K562 (cell line): Measurements from ENCODE around the gene PUS7. TPM values are rescaled to one million over a fixed set of nuclear protein-coding genes. Genes with fewer than 3 reads are reported as not detected.

Experiments used
- BCOR ChIP-seq: fragments of 450-650 bp; IDR thresholded peaks from 2 replicates; pipeline ENCODE4 v1.6.1; 2016
- BRD9 ChIP-seq: fragments of 450-650 bp; IDR thresholded peaks from 2 replicates; pipeline ENCODE4 v1.6.1; 2018; ENCODE audit warnings: low read depth; ENCODE audit not compliant: partially characterized antibody
- CBFA2T3 ChIP-seq: fragments of 450-650 bp; IDR thresholded peaks from 2 replicates; pipeline ENCODE4 v1.6.1; 2017
- CCNT2 ChIP-seq: IDR thresholded peaks from 2 replicates; pipeline ENCODE4 v1.6.1; 2011; ENCODE audit warnings: borderline replicate concordance, low read depth, mild to moderate bottlenecking, moderate library complexity, mixed read lengths, low read length; ENCODE audit not compliant: insufficient read length; ENCODE audit errors: extremely low read depth
- DIDO1 ChIP-seq: fragments of 450-650 bp; IDR thresholded peaks from 2 replicates; pipeline ENCODE4 v1.6.1; 2016; ENCODE audit warnings: low read depth, missing biosample characterization, missing genetic modification characterization
- FOXA1 ChIP-seq: fragments of 450-650 bp; IDR thresholded peaks from 2 replicates; pipeline ENCODE4 v1.6.1; 2016; ENCODE audit warnings: mild to moderate bottlenecking, borderline replicate concordance
- IFI16 ChIP-seq: fragments of 250-450 bp; sonication (Bioruptor Pico); IDR thresholded peaks from 2 replicates; pipeline ENCODE4 v2.1.2; 2022; ENCODE audit warnings: mild to moderate bottlenecking, inconsistent platforms
- LCOR ChIP-seq: sonication (generic); formaldehyde crosslinking; IDR thresholded peaks from 2 replicates; pipeline ENCODE4 v1.8.0; 2022; ENCODE audit warnings: mild to moderate bottlenecking, missing genetic modification reagents
- MBD2 ChIP-seq: sonication (generic); IDR thresholded peaks from 2 replicates; pipeline ENCODE4 v1.6.1; 2016; ENCODE audit warnings: low read depth, borderline replicate concordance
- MNT ChIP-seq, 2 experiments: fragments of 450-650 bp; conservative IDR thresholded peaks; 2 replicates each; pipeline ENCODE4 v1.6.1; 2017; ENCODE audit warnings: mild to moderate bottlenecking in 2 of 2, moderate library complexity in 2 of 2
- SMARCB1 ChIP-seq: IDR thresholded peaks from 2 replicates; pipeline ENCODE4 v1.6.1; 2011; ENCODE audit warnings: improper control_type of control experiment, low read depth; ENCODE audit not compliant: insufficient read length
- TAF7 ChIP-seq: fragments of 450-650 bp; IDR thresholded peaks from 2 replicates; pipeline ENCODE4 v1.6.1; 2016; ENCODE audit warnings: missing genetic modification characterization, missing compliant biosample characterization
- TAF9B ChIP-seq: fragments of 450-650 bp; IDR thresholded peaks from 2 replicates; pipeline ENCODE4 v1.6.1; 2018; ENCODE audit warnings: mild to moderate bottlenecking; ENCODE audit not compliant: partially characterized antibody
- TARDBP ChIP-seq: fragments of 450-650 bp; IDR thresholded peaks from 2 replicates; pipeline ENCODE4 v1.6.1; 2016
- TCF3 ChIP-seq: sonication (generic); formaldehyde crosslinking; IDR thresholded peaks from 2 replicates; pipeline ENCODE4 v1.4.0; 2020; ENCODE audit warnings: mild to moderate bottlenecking, missing genetic modification reagents
- ZKSCAN8 ChIP-seq: fragments of 200-800 bp; sonication (Bioruptor generic); IDR thresholded peaks from 2 replicates; pipeline ENCODE4 v1.6.1; 2016; ENCODE audit warnings: missing genetic modification characterization, missing compliant biosample characterization
- ZNF165 ChIP-seq: fragments of 250-450 bp; sonication (Bioruptor Pico); IDR thresholded peaks from 2 replicates; pipeline ENCODE4 v1.4.0; 2020; ENCODE audit warnings: borderline replicate concordance
- ZNF75A ChIP-seq: fragments of 450-650 bp; formaldehyde crosslinking; IDR thresholded peaks from 2 replicates; pipeline ENCODE4 v1.4.0; 2020; ENCODE audit warnings: mild to moderate bottlenecking
- polyA plus RNA-seq, 8 experiments: library from polyadenylated mRNA; depleted of rRNA in 4 of 8; stranded (reverse) in 5 of 8; unstranded in 3 of 8; fragments of >200 nt; fragmentation: Nextera tagmentation in 2 of 8; fragmentation: Illumina TruSeq in 1 of 8; extraction: Ambion mirVana in 2 of 8; extraction: Trizol in 1 of 8; gene quantifications; 2 replicates each; pipeline versions ENCODE4 v1.2.1 to v1.2.3, GENCODE V29; 2011 to 2014; ENCODE audit warnings: inconsistent platforms in 1 of 8, missing spikeins in 1 of 8
- total RNA-seq, 7 experiments: library from RNA; depleted of rRNA in 6 of 7; stranded (reverse); fragments of >200 nt in 6 of 7; fragmentation: Illumina TruSeq in 2 of 7; extraction: Trizol in 2 of 7; gene quantifications; 2 replicates each; pipeline versions ENCODE4 v1.2.1 to v1.2.3, GENCODE V29; 2011 to 2021; ENCODE audit warnings: low replicate concordance in 1 of 7
- TF ChIP-seq, protein P1 (sequence below), 3 experiments: fragments of 200-800 bp in 1 of 3; sonication (Bioruptor generic) in 1 of 3; sonication (generic) in 1 of 3; formaldehyde crosslinking in 1 of 3; IDR thresholded peaks; 2 replicates each; pipeline versions ENCODE4 v1.6.1 to v1.8.0; 2016 to 2022; ENCODE audit warnings: mild to moderate bottlenecking in 2 of 3, missing compliant biosample characterization in 2 of 3, missing genetic modification characterization in 2 of 3, missing genetic modification reagents in 1 of 3
- TF ChIP-seq, protein P2 (sequence below): fragments of 250-450 bp; sonication (Bioruptor Pico); IDR thresholded peaks from 2 replicates; pipeline ENCODE4 v1.4.0; 2020

The PUS7 gene
- total and polyA plus RNA-seq, 9 of the 15 experiments (the other 6 are each of a cell fraction or from before 2014, with no cell fraction given): 15.1 to 95.6 (median 63.2) TPM

- TF ChIP-seq TARDBP (peak; percentile 47; the same call in 1 of the 2 replicates), BCOR (peak; percentile 7; the same call in 1 of the 2 replicates), MNT (conservative IDR thresholded peaks at IDR 0.05) (peak; percentile 80 to 90), MBD2 (peak; percentile 92), ZNF165 (CRISPR knock-in tag) (no peak), CBFA2T3 (peak; percentile 12; the same call in 1 of the 2 replicates), TAF9B (peak; percentile 98), FOXA1 (no peak), IFI16 (CRISPR knock-in tag) (no peak), LCOR (CRISPR knock-in tag) (no peak; the same call in 1 of the 2 replicates), CCNT2 (peak; percentile 37), ZKSCAN8 (CRISPR knock-in tag) (no peak; the same call in 1 of the 2 replicates), TCF3 (CRISPR knock-in tag) (peak; percentile 42), DIDO1 (tag) (peak; percentile 86; the same call in 1 of the 2 replicates), TAF7 (peak; percentile 92), SMARCB1 (no peak), ZNF75A (no peak), BRD9 (peak; percentile 19)
- TF ChIP-seq, protein P1, sequence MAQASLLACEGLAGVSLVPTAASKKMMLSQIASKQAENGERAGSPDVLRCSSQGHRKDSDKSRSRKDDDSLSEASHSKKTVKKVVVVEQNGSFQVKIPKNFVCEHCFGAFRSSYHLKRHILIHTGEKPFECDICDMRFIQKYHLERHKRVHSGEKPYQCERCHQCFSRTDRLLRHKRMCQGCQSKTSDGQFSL (CRISPR knock-in tag; IDR thresholded peaks at IDR 0.05): peak; percentile 65
- TF ChIP-seq, protein P1 (tag; IDR thresholded peaks at IDR 0.05): no peak
- TF ChIP-seq, protein P2, sequence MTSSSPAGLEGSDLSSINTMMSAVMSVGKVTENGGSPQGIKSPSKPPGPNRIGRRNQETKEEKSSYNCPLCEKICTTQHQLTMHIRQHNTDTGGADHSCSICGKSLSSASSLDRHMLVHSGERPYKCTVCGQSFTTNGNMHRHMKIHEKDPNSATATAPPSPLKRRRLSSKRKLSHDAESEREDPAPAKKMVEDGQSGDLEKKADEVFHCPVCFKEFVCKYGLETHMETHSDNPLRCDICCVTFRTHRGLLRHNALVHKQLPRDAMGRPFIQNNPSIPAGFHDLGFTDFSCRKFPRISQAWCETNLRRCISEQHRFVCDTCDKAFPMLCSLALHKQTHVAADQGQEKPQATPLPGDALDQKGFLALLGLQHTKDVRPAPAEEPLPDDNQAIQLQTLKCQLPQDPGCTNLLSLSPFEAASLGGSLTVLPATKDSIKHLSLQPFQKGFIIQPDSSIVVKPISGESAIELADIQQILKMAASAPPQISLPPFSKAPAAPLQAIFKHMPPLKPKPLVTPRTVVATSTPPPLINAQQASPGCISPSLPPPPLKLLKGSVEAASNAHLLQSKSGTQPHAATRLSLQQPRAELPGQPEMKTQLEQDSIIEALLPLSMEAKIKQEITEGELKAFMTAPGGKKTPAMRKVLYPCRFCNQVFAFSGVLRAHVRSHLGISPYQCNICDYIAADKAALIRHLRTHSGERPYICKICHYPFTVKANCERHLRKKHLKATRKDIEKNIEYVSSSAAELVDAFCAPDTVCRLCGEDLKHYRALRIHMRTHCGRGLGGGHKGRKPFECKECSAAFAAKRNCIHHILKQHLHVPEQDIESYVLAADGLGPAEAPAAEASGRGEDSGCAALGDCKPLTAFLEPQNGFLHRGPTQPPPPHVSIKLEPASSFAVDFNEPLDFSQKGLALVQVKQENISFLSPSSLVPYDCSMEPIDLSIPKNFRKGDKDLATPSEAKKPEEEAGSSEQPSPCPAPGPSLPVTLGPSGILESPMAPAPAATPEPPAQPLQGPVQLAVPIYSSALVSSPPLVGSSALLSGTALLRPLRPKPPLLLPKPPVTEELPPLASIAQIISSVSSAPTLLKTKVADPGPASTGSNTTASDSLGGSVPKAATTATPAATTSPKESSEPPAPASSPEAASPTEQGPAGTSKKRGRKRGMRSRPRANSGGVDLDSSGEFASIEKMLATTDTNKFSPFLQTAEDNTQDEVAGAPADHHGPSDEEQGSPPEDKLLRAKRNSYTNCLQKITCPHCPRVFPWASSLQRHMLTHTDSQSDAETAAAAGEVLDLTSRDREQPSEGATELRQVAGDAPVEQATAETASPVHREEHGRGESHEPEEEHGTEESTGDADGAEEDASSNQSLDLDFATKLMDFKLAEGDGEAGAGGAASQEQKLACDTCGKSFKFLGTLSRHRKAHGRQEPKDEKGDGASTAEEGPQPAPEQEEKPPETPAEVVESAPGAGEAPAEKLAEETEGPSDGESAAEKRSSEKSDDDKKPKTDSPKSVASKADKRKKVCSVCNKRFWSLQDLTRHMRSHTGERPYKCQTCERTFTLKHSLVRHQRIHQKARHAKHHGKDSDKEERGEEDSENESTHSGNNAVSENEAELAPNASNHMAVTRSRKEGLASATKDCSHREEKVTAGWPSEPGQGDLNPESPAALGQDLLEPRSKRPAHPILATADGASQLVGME (CRISPR knock-in tag): 0 out of 2 replicates have a peak, but pooled peaks have one; percentile 30
Measured at GRCh38 chr7:105531792-105532671, 10.0 kb upstream of the PUS7 start, which contains the start of gene RINT1 (continued).
